ENCODE results near the gene BST2.

The BST2 gene

GRCh38 chr19:17419154-17419620, 13.8 kb upstream of the BST2 start:
- no peak for DNase-seq

- DNase-seq = no peak
Observed at GRCh38 chr19:17418710-17419109, 13.3 kb upstream of the BST2 start.

- no peak for DNase-seq
Observed at GRCh38 chr19:17415121-17415520, 9.7 kb upstream of the BST2 start.

- DNase-seq = no peak
Observed at GRCh38 chr19:17414097-17414496, 8.7 kb upstream of the BST2 start.

- DNase-seq = no peak
Observed at GRCh38 chr19:17411801-17412200, 6.4 kb upstream of the BST2 start.

DNA sequence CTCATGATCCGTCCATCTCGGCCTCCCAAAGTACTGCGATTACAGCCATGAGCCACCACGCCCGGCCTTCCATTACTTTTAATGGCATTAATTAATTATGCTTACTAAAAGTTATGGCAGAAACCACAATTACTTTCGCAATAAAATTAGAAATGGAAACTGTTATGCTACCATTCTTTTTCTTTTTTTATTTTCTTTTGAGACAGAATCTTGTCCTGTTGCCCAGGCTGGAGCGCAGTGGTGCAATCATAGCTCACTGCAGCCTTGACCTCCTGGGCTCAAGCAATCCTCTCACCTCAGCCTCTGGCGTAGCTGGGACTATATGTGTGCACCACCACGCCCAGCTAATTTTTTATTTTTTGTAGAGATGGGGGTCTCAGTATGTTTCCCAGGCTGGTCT, 4.6 kb upstream of the BST2 start:
- DNase-seq = no peak

DNA sequence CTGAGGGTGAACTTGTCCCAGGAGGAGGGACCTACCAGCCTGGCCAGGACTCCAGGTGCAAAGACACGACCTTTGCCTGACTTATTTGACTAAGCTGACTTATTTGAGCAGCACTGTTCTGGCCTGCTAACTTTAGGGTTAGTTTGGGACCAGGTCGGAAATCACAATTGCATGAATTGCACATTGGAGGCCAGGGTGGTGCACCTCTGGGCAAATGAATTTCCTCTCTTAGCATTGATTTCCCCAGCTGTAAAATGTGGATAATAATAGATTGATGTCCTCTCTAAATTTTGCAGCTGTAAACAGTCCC, 1.4 kb upstream of the BST2 start:
- DNase-seq = peak; percentile 34

- peak; percentile 73 for DNase-seq
Observed at GRCh38 chr19:17406046-17406886, 836 bp upstream of the BST2 start.

GRCh38 chr19:17404621-17405249, 695 bp downstream of the BST2 start:
- peak; percentile 31 for DNase-seq

- DNase-seq = peak; percentile 42
Observed at GRCh38 chr19:17404015-17404414, 1.4 kb downstream of the BST2 start.

DNA sequence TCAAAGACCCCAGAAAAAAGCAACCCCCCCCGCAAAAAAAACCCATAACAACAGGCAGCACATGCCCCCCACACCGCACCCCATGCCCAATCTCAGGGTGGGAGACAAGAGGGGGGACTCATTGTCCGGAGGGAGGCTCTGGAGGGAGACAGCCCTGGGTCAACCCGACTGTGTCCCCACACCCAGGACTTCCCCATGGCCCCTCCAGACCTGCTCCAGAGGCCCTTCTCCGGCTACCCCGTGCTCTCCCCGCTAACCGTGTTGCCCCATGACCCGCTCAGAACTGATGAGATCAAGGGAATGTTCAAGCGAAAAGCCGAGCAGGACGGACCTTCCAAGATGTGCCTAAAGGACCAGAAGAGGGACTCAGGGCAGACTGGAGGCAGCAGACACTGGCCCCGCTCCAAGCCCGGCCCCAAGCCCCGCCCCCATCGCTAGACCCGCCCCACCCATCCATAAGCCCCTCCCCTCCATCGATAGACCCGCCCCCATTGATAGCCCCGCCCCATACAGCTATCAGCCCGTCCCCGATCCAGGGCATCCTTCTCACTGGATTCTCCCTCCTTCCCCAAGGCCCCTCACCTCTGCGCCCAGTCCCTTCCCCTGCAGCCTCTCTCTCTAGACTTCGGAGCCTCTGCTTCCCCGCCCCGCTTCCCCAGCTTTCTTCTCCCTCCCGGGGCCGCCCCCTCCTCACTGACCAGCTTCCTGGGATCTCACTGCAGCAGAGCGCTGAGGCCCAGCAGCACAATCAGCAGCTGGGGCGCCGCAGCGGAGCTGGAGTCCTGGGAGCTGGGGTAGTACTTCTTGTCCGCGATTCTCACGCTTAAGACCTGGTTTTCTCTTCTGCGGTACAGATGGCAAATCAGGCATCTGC, 2.2 kb downstream of the BST2 start:
- DNase-seq = peak; percentile 56

DNA sequence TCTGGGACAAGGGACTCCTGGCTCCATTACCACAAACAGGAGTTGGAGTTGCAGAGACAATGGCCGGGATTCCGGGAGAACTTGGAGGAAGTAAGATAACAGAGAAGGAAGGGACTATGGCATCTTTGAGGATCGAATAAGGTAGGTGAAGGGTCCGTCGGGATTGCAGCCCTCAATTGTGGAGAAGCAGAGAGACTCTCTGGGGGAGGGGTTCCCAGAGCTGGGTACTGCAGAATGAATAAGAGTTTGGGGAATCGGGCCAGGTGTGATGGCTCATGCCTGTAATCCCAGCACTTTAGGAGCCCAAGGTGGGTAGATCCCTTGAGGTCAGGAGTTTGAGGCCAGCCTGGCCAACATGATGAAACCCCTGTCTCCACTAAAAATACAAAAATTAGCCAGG, 3.8 kb downstream of the BST2 start:
- no peak for DNase-seq

DNA sequence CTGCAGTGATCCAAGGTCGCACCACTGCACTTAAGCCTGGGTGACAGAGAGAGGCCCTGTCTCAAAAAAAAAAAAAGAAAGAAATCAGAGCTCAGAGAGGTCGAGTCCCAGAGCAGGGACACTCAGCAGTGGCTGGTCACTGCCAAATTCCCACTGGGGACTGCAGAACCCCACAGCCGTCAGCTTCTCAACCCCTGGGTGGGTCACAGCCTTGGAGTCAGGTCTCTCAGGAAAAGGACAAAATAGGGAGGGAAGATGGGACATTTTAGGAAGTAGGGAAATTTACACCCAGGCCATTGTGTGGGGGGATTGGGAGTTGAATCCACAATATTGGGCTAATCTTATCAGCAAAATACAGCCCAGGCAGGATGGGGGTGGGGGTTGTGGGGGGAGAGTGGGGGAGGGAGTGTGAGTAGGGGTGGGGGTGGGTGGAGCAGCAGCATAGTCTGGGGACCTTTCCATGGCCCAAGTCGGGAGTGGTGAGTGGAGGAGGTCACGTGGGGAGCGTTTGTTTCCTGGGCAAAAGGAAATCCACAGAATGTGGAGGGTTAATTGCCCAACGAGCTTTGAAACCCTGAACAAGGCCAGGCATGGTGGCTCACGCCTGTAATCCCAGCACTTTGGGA, 6.4 kb downstream of the BST2 start:
- DNase-seq = no peak

DNA sequence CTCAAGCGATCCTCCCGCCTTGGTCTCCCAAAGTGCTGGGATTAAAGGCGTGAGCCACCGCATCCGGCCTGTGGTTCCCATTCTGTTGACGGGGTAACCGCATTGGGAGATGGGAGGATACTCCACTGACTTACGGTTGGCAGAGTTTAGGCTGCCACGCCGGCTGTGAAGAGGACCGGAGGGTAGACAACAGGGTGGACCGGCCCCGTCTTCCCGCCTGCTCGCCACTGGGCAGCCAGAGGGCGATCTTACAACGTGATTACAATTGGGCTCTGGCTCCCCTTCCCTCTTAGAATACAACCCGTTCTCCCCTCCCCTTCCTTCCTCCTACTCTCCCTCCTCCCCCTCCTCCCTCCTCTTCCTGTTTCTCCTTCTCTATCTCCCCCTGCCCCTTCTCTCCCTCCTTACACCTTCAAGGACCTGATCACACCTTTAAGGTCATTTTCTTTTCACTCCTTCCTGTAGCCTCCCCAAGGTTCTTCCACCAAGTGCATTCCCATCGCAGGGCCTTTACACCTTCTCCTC, 10.5 kb downstream of the BST2 start:
- peak; percentile 89 for DNase-seq

- DNase-seq = no peak
Observed at GRCh38 chr19:17393914-17394313, 11.5 kb downstream of the BST2 start, which contains the start of gene CCDC194. CCDC194 (minus strand) TSS chr19:17394196; CDS start chr19:17394158, 38 bp downstream.

DNA sequence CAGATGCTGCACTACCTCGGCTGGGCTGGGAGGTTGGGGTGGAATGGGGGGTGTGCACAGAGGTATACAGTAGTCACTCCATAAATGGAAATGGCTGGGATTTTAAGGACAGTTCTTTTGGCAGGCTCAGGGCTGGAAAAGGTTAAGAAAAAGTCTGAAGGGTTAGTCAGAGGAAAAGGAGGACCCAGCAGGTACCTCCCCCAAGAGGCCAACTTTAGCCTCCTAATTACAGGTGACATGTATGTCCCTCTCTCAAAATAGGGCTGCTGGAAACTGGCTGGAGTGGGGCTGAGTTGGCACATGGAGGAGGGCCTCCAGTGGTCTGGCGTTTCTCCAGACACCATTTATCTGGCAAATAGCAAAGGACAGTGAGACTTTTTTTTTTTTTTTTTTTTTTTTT, 12.4 kb downstream of the BST2 start:
- no peak for DNase-seq

DNA sequence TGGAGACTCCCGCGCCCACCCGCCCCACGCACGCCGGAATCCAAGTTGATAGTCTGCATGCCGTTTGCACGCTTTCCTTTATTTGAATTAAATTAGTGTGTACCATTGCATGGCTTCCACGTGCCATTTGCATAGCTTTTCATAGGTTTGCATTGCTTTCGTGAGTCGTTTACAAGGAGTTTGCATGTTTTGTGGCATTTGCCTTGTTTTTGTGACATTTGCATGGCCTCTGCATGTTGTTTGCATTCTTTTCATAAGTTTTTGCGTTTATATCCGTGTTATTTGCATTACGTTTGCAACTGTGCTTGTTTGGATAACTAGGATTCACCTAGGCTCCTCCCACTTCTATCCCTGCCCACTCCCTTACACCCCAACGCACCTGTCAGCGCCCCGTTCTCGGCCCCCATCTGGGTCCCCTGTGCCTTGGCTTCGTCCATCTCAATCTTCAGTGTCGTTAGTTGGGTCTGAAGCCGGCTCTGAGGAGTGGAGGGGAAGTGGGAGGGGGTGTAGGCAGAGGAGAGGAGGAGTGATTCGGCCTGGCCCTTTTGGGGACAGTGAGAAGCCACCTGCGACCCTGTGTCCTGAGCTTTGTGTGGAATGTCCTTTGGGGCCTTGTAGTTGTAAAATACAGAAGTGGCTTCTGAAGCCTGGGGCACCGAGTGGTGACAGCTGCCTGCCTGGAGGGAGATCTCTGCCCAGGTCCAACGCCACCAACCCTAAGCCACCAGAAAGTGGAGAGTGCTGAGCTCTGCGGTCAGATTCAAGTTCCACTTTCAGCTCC, 13.9 kb downstream of the BST2 start:
- no peak for DNase-seq

GRCh38 chr19:17390665-17391370, 14.6 kb downstream of the BST2 start:
- peak; percentile 92 for DNase-seq

- no peak for DNase-seq
Observed at GRCh38 chr19:17389957-17390664, 15.3 kb downstream of the BST2 start.

DNA sequence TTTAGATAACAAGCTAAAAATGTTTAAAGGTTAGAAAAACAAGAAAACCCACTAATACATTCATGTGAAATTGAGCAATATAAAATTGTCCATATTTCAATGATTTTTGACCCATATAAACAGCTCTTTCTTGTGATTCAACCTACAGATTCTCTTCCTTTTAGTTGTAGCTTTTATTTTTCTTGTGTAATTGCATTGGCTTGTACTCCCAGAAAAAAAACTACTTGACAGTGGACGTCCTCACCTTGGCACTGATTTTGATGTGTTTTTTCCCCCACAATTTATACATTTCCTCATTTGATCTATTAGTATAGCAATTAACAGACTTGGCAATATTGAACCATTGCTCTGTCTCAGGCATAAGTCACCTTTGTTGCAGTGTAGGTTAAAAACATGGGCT, 16.1 kb downstream of the BST2 start:
- DNase-seq = no peak
